OCI-LY3 (cell line): ENCODE measurements around the gene DNAJC9.

Source experiments
- H2AFZ ChIP-seq: fragments of 200-600, 300-600 bp; shearing (Covaris generic); 2 replicates; pipeline ENCODE4 v1.6.0; 2014; ENCODE audit warnings: antibody characterized with exemption, low read depth, low read length
- H3K27ac ChIP-seq: fragments of 200-600, 300-600 bp; sonication (generic); 2 replicates; pipeline ENCODE4 v1.5.1; 2014; ENCODE audit warnings: mild to moderate bottlenecking, low read length, moderate library complexity, mixed read lengths
- H3K27me3 ChIP-seq: fragments of 200-600, 300-600 bp; sonication (generic); 2 replicates; pipeline ENCODE4 v1.6.1; 2014; ENCODE audit warnings: low read depth, low read length, mixed read lengths
- H3K36me3 ChIP-seq: fragments of 200-600, 300-600 bp; sonication (generic); replicated peaks from 2 replicates; pipeline ENCODE3; 2014; ENCODE audit warnings: low read depth, low read length, mixed read lengths
- H3K4me1 ChIP-seq: fragments of 300-600, 200-600 bp; sonication (generic); 2 replicates; pipeline ENCODE4 v1.6.1; 2014; ENCODE audit warnings: low read length, mixed read lengths
- H3K4me2 ChIP-seq: fragments of 200-600, 300-600 bp; sonication (generic); 2 replicates; pipeline ENCODE4 v1.6.1; 2014; ENCODE audit warnings: low read length, mixed read lengths
- H3K4me3 ChIP-seq: fragments of 300-600, 200-600 bp; sonication (generic); 2 replicates; pipeline ENCODE4 v1.5.1; 2014; ENCODE audit warnings: antibody characterized with exemption, mild to moderate bottlenecking, low read length, moderate library complexity
- H3K79me2 ChIP-seq: fragments of 300-600, 200-600 bp; shearing (Covaris generic); 2 replicates; pipeline ENCODE4 v1.6.1; 2014; ENCODE audit warnings: mild to moderate bottlenecking, low read length, mixed read lengths
- H3K9ac ChIP-seq: fragments of 300-600, 200-600 bp; shearing (Covaris generic); 2 replicates; pipeline ENCODE4 v1.6.0; 2014; ENCODE audit warnings: mild to moderate bottlenecking, low read length, moderate library complexity
- H3K9me3 ChIP-seq: fragments of 200-600, 300-600 bp; shearing (Covaris generic); 2 replicates; pipeline ENCODE4 v1.6.1; 2014; ENCODE audit warnings: low read length, mixed read lengths; ENCODE audit not compliant: insufficient read depth
- H4K20me1 ChIP-seq: fragments of 200-600, 300-600 bp; sonication (generic); 2 replicates; pipeline ENCODE4 v1.6.1; 2016; ENCODE audit warnings: low read length, mixed read lengths; ENCODE audit not compliant: insufficient read depth
- EZH2phosphoT487 ChIP-seq: fragments of 200-600 bp; shearing (Covaris generic); IDR thresholded peaks from 2 replicates; pipeline ENCODE4 v1.6.1; 2018; ENCODE audit warnings: antibody characterized with exemption, mixed run types, low read depth
- TF ChIP-seq, protein P1 (sequence below): fragments of 200-600, 300-600 bp; sonication (generic); IDR thresholded peaks from 2 replicates; pipeline ENCODE4 v1.5.1; 2014; ENCODE audit warnings: antibody characterized with exemption, low read length, low read depth

The DNAJC9 gene

DNA sequence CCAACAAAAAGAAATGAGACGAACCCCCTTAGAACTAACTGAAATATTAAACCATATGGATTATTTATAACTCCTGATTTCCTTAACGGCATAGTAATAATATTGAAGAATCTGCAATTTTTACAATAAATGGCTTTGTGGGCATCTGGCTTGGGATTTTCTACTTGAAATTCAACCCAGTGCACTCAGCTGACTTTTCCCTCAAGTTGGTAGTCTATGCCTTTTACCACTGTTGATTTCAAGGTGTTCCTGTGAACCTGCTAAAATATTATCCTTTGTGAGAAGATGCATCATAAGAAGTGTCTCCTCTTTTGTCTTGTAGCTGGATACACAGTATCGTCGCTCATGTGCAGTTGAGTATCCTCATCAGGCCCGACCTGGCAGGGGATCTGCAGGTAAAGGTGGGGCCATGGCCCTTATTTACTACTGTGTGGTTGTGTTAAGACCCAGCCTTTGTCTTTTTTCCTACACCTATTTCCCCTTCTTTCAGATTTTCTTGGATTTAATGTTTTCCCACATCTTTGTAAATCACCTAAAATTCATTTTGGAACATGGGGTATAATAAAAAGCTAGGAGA is 8.0 kb downstream of the DNAJC9 start:
- H3K27me3 ChIP-seq = no peaks in the 10 kb centered on the region
- H3K36me3 ChIP-seq = peaks cover 36% of the 10 kb centered on the region
- H3K79me2 ChIP-seq = peaks cover 8% of the 10 kb centered on the region

DNA sequence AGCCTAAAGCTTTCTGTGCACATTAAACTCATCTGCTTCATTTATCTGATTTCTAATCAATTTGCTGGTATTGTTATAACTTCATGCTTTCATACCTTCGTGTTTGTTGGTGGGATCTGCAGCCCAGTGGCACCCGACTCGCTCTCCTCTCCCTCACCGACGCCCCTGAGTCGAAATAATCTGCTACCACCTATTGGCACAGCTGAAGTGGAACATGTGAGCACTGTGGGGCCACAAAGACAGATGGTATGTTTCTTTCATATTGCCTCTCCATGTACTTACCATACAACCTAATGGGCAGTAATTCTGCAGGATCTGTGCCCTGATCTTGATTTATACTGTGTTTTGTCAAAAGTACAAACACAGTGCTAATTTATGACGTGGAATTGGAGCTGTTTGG is 12.4 kb downstream of the DNAJC9 start:
- Histone ChIP-seq H2AFZ (no peak overlapping the region), H3K79me2 (no peaks in the 10 kb centered on the region), H4K20me1 (no peaks in the 10 kb centered on the region), H3K4me3 (no peak overlapping the region), H3K27ac (no peak overlapping the region), H3K4me2 (no peak overlapping the region), H3K27me3 (no peaks in the 10 kb centered on the region), H3K9ac (no peak overlapping the region), H3K36me3 (peaks cover 21% of the 10 kb centered on the region), H3K9me3 (no peaks in the 10 kb centered on the region), H3K4me1 (no peaks in the 10 kb centered on the region)
- TF ChIP-seq EZH2phosphoT487 = no peak
- TF ChIP-seq, protein P1, sequence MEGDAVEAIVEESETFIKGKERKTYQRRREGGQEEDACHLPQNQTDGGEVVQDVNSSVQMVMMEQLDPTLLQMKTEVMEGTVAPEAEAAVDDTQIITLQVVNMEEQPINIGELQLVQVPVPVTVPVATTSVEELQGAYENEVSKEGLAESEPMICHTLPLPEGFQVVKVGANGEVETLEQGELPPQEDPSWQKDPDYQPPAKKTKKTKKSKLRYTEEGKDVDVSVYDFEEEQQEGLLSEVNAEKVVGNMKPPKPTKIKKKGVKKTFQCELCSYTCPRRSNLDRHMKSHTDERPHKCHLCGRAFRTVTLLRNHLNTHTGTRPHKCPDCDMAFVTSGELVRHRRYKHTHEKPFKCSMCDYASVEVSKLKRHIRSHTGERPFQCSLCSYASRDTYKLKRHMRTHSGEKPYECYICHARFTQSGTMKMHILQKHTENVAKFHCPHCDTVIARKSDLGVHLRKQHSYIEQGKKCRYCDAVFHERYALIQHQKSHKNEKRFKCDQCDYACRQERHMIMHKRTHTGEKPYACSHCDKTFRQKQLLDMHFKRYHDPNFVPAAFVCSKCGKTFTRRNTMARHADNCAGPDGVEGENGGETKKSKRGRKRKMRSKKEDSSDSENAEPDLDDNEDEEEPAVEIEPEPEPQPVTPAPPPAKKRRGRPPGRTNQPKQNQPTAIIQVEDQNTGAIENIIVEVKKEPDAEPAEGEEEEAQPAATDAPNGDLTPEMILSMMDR = no peak

More for the DNA sequence above, 8.0 kb downstream of the DNAJC9 start:
- H4K20me1 ChIP-seq = no peaks in the 10 kb centered on the region
- H3K4me2 ChIP-seq = no peak overlapping the region
- H3K9me3 ChIP-seq = no peaks in the 10 kb centered on the region
- H2AFZ ChIP-seq = no peak overlapping the region
- TF ChIP-seq, protein P1 = no peak
- TF ChIP-seq EZH2phosphoT487 = no peak
- H3K4me3 ChIP-seq = no peak overlapping the region
- H3K9ac ChIP-seq = no peak overlapping the region
- no peak overlapping the region for H3K27ac ChIP-seq
- no peaks in the 10 kb centered on the region for H3K4me1 ChIP-seq

DNA sequence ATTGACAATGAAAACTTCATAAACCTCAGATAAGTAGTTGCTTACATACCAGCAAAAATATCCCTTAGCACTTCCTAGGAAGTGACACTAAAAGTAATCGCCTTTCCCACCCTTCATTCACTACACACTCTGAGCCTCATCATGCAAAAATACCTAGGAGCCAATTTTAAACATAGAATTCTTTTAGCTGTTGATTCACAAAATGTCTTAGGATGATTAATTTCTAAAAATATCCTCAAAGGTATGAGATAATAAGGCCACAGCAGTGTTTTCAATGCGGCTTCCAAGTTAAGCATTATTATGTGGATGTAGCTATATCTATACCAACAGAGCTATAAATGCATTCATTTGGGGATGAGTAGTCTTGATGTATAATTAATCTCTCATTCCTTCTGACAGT is 13.2 kb downstream of the DNAJC9 start:
- Histone ChIP-seq H3K27me3 (no peaks in the 10 kb centered on the region), H4K20me1 (no peaks in the 10 kb centered on the region), H3K27ac (no peak overlapping the region), H3K36me3 (peaks cover 16% of the 10 kb centered on the region), H3K4me2 (no peak overlapping the region), H3K4me1 (no peaks in the 10 kb centered on the region), H3K9me3 (no peaks in the 10 kb centered on the region), H3K9ac (no peak overlapping the region), H3K79me2 (no peaks in the 10 kb centered on the region), H2AFZ (no peak overlapping the region), H3K4me3 (no peak overlapping the region)
- no peak for TF ChIP-seq EZH2phosphoT487
- TF ChIP-seq, protein P1 = no peak

DNA sequence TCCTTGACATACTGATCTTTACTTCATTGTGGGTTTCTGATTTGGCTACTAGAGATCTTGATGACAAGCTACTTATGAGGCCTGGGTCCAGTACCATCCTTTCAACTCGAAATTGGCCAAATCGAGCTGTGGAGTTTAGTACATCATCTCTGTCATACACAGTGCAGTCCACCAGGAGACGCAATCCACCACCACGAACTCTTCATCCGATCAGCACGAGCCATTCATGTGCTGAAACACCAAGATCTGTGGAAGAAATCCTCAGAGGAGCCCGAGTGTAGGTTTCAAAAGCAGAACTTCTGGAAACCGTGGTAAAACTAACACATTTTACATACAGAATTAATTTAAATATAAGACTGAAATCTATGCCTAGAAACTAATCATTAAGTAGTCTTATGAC is 14.2 kb downstream of the DNAJC9 start:
- TF ChIP-seq, protein P1 = no peak
- TF ChIP-seq EZH2phosphoT487 = no peak
- Histone ChIP-seq H4K20me1 (no peaks in the 10 kb centered on the region), H3K36me3 (peaks cover 14% of the 10 kb centered on the region), H3K27me3 (no peaks in the 10 kb centered on the region), H3K4me1 (no peaks in the 10 kb centered on the region), H2AFZ (no peak overlapping the region), H3K27ac (no peak overlapping the region), H3K4me2 (no peak overlapping the region), H3K9ac (no peak overlapping the region), H3K9me3 (no peaks in the 10 kb centered on the region), H3K4me3 (no peak overlapping the region), H3K79me2 (no peaks in the 10 kb centered on the region)
